GM19468 (cell line): ENCODE data around the gene KCTD2.
"Not testable (repeated sequence)": the region's sequence is repeated elsewhere in the genome, so short reads cannot be mapped to it uniquely, and the experiment has no call there.

Source experiments
- ATAC-seq: cut with Tn5 transposase; IDR thresholded peaks from one replicate; pipeline ENCODE4 v1.9.1; 2021; ENCODE audit warnings: mild to moderate bottlenecking, moderate library complexity, moderate number of reproducible peaks; ENCODE audit not compliant: unreplicated experiment; ENCODE audit errors: extremely low read depth

The KCTD2 gene

DNA sequence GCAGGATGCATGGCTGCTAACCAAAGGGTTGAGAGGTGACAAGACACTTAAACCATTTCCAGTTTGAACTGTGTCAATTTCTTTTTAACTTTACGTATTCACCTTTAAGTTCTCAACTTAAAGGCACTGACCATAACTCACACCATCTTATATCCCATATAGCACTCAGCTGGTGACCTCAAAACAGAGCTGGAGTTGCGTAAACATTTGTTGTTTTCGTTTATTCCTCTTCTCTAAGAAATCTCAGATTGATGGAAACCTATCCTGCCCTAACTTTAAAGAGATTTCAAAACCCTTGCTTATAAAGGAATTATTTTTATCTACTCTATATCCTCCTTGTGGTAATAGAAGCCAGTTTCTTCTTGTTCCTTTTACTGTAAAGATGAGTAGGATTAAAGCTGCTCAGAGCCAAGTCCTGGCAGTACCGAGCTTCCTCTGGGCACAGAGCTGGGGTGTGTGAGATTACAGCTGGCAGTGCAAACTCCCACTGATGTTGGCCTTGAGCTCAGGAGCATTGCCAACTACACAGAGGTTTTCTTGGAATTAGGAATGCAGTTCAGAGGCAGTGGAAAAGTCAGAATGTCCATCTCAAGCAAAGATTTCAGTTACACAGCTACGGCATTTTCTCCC lies 1.3 kb downstream of the KCTD2 start:
- ATAC-seq, result no peak

DNA sequence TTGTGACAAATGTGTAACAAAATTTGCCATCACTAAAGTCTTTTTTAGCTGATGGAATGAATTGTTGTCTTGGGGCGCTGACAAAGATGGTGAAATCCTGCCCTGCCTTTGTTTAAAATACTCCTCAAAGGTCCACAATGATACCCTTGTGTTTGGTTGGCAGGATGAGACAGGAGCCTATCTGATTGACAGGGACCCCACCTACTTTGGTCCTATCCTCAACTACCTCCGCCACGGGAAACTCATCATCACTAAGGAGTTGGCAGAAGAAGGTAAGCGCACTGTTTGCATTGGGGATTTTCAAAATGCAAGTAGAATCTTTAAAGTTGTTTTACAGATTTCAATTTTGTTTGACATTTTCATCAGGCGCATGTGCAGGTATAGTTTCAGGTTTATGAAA lies 2.0 kb downstream of the KCTD2 start:
- ATAC-seq, result no peak

DNA sequence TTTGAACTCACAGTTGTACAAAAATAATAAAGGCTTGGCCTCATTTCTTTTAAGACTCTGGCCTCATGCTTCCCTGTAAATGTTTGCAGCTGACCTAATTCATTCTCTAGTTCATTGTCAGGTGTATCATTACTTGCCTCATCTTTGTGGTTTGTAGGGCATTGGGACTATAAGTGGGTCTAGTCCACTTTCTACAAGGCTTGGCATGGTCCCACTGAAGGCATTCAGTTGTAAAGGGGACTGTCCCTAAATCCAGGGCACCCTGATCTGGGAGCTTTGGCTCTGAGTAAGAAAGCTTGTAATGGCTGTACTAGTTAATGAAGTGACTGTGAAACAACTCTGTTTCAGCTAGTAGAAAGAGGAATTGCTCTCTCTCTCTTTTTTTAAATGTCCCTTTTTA lies 2.7 kb downstream of the KCTD2 start:
- no peak for ATAC-seq

DNA sequence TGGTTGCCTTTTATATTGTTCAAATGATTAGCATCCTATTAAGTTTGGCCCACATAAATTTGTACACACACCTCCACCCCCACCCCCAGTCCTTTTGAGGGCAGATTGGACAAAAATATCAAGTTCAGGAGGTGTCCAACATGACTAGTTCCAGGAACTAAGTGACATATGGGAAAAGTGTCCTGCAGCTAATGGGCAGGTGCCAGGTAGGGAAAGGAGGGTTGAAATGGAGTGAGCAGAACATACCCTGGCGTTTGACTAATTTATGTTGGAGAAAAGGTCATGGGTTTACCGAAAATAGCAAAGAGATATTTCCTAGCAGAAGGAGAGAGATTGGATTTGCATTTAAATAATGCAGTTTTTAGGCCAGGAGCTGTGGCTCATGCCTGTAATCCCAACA lies 4.9 kb downstream of the KCTD2 start:
- ATAC-seq, result no peak

DNA sequence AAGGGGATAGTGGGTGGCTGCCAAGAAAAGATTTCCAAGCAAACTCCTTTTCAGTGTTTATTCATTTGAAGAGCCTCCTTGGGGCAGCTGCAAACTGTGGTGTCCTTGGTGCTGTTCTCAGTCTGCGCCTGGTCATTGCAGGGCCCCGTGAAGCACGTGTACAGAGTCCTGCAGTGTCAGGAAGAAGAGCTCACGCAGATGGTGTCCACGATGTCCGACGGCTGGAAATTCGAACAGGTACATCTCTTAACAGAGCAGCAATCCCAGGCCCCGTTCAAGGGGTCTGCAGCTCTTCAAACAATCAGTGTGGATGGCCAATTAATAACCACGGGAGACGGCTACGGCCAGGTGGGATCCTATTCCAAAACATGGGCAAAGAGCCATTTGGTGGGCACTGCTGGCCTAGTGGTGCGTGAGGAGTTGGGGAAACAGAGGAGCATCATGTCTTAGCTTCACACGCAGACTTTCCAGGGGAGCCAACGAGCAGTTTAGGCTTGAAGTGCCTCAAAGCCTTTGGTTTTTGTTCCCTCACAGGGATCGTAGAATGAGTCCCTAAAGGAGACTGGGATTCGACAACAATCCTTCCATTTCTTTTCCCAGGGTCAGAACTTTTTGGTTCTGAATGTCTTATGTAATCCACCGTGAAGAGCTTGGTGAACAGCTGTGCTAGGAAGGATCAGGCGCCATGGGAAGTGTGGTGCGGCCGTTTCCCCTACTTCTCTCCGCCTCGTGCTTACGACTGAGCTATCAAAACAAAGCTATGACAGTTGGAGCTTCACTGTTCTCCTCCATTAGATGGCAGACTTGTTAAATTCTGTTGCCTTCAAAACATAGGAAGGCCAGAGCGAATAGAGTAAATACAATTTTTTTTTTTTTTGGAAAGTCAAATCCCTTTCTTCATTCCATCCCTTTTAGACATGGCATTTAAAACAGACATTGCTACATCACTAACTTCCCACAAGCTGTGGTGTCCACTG lies 12.6 kb downstream of the KCTD2 start:
- no peak for ATAC-seq

DNA sequence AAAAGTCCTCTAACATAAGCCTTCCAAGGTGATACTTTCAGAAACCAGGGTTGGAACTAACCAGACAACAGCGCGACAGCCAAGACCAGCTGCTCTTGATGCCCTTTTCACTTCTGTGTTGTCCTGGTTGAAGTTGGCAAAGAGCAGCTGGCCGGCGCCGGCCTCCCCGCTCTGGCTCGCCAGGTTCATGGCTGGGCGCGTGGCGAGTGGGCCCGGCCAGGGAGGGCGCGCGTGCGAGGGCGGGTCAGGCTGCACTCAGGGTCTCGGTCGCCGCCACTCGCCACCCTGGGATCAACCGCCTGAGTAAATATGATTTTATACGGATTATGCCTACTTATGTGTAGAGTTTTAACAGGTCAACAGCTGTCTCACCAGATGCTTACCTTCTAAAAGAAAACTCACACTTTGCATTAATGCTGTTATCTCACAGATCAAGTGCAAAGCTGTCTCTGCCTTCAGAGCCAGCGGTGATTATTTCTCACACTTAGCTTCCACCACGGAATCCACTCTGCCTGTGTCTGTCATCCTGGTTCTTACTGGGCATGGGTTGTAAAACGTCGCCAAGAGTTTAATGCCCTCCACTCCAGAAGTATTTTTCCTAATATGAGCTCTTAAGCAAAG lies 13.5 kb downstream of the KCTD2 start:
- ATAC-seq, result no peak

DNA sequence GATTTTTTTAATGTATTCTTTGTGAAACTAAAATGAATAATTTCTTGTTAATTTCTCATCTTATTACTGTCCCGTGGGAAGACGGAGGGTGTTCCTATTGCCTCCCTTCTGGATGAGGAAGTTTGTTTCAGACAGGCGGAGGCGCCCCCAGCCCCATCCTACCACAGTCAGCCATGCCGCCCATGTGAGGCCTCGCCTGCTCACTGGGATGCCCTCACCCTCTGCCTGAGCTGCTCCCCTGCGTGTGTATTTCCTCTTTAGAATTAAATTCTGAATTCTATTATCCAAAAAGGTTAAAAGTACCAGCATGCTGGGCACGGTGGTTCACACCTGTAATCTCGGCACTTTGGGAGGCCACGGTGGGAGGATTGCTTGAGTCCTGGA lies 14.0 kb downstream of the KCTD2 start:
- ATAC-seq, result no peak

DNA sequence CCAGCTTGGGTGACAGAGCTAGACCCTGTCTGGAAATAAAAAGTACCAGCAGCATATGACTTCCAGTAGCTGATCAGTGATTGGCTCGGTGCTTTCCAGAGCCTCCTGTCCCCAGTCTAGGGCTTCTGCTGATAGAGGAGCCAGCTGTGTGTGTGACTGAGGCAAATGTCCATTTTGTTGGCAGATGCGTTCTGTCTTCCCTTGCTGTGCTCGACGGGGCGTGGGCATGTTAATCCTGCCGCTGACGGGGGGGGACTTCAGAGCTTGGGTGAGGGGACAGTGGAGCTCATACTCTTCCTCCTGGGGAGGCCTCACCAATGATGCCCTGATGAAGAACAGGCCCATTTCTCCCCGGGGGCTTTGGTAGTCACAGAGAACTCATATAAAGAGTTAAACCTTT lies 14.6 kb downstream of the KCTD2 start:
- ATAC-seq, result no peak

DNA sequence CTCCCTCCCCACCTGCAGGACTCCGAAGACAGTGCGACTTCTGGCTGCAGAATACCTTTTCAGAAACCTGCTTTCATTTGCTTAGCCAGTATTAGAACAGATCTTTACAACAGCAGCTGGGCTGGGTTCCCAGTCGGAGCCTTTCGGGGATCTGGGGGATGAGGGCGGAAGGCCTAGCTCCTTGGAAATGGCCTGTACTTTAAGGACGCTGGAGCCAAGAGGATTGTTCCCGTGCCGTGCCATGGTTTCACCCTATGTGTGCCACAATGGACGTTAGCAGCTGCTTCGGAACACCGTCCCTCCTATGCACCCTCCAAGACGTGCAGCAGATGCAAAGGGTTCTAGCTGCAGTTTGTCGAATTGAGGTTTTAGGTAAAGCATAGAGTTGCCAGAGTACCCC lies 16.2 kb downstream of the KCTD2 start:
- no peak for ATAC-seq

DNA sequence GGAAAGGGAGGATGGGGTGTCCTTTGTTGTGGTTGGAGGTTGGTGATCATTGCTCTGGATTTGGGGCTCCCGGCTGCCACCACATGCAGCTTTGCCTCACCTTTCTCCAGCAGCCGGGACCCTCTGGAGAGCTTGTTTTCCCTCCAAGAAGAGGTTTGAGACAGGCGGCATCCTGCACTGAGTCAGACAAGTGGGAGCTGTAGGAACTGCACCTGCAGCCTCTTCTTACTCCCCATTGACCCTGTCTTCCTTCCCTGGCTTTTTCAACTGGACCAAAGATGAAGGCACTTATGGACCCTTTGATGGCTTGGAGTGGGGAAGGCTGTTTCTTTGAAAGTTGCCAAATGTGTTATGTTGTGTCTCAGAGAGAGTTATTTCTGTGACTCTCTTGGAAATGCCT lies 16.6 kb downstream of the KCTD2 start:
- no peak for ATAC-seq

DNA sequence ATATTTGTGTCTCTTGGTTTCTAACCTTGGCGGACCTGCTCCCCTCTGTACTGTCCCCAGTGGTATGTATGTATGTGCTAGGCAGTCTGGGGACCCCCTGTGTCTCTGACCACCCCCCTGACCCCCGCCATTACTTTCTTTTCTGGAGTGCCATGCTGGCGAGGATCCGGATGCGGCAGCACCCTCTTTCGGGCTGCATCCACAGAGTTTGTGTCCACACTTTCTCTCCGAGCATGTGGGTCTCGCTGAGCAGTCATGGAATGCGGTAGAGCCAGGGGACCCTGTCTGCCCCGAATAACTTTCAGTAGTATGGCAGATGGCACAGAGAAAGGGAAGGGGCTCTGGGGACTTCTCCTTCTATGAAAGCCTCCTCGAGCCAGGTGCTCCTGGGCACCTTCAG lies 17.0 kb downstream of the KCTD2 start:
- no peak for ATAC-seq

DNA sequence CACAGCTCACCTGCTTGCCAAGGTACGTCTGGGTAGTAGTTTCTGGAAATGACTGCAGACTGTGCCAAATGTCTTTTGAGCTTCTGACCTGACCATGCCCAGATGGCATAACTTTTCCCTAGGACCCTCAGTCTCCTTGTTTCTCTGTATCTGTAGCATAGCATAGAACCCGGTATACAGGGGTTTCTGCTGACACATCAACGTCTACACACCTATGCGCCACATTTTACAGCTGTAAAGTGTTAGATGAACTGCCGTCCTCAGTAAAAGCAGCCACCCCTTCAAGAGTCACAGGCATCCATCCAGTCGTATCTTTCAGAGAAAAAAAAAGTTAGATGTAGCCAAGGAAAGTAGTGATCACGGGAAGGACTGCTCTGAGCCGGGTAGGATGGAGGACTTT lies 17.4 kb downstream of the KCTD2 start:
- ATAC-seq, result no peak

DNA sequence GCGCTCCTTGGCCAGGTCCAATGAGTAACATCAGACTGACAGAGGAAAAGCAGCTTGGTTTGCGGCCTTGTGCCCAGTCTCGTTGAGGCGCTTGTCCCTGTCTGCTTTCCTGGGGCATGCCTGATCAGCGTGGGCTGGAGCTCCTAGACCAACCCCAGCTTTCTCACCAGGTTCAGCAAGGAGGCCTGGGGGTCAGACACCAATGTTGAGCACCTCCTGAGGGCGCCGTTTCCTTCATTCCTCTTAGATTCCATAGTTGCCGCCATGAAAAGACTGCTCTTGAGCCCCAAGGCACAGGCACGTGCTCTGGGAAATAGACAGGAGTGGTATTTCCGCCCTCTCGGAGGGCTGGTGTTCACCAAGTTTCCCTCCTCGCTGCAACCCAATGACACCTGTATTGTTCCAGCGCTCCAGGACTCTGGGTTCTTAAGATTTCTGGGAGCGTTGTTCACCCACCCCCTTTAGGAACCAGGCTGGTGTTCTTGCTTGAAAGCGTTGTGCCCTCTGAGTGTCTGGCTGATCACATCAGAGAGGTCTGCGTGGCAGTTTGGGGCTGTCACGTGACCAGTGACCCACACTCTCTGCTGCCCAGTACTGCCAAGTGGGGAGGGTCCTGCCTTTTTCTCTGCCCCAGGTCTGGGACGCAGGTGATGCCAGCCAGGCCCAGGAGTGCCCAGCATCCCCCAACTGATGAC lies 18.0 kb downstream of the KCTD2 start:
- no peak for ATAC-seq

DNA sequence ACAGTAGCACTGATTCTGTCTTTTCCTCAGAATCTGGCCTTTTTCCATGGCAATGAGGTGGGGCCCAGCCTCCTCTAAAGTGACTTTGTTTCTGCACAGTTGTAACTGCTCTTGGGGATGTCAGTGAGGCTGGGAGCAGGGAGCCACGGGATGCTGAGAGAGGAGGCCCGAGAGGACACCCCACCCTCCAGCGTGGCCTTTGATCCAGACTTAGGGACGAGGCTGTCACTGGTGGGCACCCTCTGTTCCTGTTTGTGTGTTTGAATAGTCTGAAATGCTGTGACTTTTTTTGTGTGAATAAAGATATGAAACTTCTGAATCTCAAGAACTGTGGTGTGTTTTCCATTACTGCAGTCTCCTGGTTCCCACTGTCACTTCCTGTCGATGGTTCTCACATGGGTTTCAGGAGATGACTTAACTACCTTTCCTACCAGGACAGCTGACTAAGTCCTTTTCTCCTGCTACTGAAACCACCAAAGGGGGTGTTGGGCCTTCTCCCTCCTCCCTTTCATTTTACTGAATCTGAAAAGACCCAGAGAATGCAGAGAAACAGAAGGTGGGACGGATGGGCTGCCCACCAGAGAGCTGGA lies 18.6 kb downstream of the KCTD2 start:
- ATAC-seq, result no peak

DNA sequence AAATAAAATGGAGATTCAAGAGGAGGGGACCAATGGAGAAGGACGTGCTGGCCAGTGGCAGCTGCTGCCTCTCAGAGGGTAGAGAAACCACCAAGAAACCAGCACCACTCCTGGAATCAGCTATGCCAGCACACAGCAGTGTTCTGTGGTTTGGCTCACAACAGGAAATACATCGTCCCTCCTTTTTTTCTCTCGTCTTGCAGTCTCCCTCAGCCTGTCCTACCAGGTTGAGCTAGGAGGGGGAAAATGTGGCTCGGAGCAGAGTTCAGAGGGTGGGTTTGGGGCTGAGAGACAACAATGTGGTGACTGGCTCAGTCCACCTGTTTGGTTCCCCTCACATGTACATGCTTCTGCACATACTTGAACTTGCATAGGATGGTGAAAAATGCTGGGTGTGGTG lies 20.8 kb downstream of the KCTD2 start:
- no peak for ATAC-seq

DNA sequence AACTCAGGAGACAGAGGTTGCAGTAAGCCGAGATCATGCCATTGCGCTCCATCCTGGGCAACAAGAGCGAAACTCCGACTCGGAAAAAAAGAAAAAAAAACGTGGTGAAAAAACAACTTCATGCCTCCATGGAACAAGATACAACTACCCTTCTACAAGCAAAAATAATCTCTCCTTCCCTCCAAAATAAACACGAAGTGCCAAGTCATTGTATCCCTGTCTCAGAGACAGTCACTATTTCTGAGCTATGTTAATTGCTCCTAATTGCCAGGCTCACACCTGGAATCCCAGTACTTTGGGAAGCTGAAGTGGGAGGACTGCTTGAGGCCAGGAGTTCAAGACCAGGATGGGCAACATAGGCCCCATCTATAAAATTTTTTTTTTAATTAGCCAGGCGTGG lies 21.7 kb downstream of the KCTD2 start:
- ATAC-seq, result no peak

DNA sequence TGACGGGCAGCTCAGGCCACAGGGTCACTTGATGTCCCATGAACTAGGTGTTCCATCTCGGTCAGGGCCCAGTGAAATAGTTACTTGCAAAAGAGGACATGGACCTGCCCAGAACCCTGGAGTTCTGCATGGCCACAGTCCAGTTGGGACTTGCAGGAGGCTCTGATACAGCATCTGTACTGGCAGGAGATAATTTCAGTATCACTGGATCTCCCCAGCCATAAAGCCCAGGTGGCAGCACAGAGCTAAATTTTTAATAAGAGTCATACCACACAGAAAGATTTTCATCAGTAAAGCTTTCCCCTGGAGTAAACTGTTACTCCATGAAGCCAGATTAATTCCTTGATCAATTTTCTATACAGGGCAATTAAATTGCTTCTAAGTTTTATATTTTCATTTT lies 22.8 kb downstream of the KCTD2 start:
- ATAC-seq, result no peak

DNA sequence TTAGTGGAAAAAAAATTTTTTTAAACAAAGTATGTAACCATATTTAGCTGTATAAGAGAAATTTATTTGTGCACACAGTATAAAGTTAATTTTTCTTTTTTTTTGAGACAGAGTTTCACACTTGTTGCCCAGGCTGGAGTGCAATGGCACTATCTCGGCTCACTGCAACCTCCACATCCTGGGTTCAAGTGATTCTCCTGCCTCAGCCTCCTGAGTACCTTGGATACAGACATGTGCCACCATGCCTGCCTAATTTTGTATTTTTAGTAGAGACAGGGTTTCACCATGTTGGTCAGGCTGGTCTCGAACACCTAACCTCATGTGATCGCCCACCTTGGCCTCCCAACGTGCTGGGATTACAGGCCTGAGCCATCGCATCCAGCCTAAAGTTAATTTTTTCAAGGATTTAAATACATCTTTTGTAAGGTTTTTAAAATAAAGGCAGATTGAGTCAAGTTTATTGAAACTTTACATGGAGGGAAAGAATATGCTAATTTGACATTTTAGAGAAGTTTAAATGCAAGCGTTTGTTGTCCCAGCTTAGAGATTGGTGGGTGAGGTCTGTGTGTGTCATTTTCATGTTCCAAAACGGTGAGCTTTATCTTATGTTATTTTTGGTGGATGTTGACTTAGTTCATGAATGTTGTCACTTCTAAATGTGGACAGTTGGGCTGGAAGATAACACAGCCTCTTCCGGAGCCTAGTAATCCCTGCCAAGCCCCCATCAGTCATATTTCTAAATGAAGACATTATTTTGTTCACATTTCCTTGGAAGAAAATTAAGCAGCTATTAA lies 24.6 kb downstream of the KCTD2 start:
- not testable (repeated sequence) for ATAC-seq

DNA sequence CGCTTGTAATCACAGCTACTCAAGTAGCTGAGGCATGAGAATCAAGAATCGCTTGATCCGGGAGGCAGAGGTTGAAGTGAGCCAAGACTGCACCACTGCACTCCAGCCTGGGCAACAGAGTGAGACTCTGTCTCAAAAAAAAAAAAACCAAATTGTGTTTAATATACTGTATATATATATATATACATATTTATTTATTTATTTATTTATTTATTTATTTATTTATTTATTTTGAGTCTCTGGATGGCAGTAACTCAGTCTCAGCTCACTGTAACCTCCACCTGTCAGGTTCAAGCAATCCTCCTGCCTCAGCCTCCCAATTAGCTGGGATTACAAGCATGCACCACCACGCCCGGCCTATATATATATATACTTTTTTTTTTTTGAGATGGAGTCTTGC lies 25.9 kb downstream of the KCTD2 start:
- ATAC-seq, result not testable (repeated sequence)

DNA sequence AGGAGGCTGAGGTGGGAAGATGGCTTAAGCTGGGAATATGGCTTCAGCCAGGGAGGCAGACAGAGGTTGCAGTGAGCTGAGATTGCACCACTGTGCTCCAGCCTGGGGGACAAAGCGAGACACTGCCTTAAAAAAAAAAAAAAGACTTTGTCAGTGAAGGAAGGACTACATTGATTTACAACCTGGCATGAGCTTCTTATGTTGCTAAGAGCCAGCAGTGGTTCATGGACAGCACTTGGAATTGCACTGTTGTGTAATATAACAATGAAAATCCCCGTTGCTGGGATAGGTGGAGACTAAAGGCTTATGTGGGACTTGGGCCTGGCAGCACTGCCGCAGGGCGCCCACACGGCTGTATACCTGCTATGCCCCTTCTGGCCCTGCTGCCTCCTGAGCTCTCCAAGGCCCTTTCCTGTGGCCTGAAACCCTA lies 26.6 kb downstream of the KCTD2 start:
- no peak for ATAC-seq
